WTC11 (cell line): ENCODE data around the gene CHD9NB.

Experiments
- CBFB ChIP-seq: sonication (generic); formaldehyde crosslinking; IDR thresholded peaks from 2 replicates; pipeline ENCODE4 v1.8.1; 2022; ENCODE audit warnings: mild to moderate bottlenecking, low read depth, missing genetic modification reagents
- CTCF ChIP-seq: fragments of 200-600 bp; IDR thresholded peaks from 2 replicates; pipeline ENCODE4 v1.8.0; 2022; ENCODE audit warnings: antibody characterized with exemption
- JUN ChIP-seq: sonication (generic); formaldehyde crosslinking; IDR thresholded peaks from 2 replicates; pipeline ENCODE4 v1.8.0; 2023; ENCODE audit warnings: mild to moderate bottlenecking, missing genetic modification reagents
- NFE2L1 ChIP-seq: sonication (generic); formaldehyde crosslinking; IDR thresholded peaks from 2 replicates; pipeline ENCODE4 v1.8.1; 2023; ENCODE audit warnings: missing genetic modification reagents
- NR1H2 ChIP-seq: sonication (generic); formaldehyde crosslinking; IDR thresholded peaks from 2 replicates; pipeline ENCODE4 v1.9.0; 2021; ENCODE audit warnings: mild to moderate bottlenecking, moderate library complexity, missing genetic modification reagents
- NR3C1 ChIP-seq: sonication (generic); formaldehyde crosslinking; conservative IDR thresholded peaks from 2 replicates; pipeline ENCODE4 v1.8.1; 2023; ENCODE audit warnings: low read depth, mild to moderate bottlenecking, missing genetic modification reagents
- TCF7 ChIP-seq: sonication (generic); formaldehyde crosslinking; IDR thresholded peaks from 2 replicates; pipeline ENCODE4 v1.8.0; 2022; ENCODE audit warnings: mild to moderate bottlenecking, low read depth, missing genetic modification reagents, moderate library complexity
- TF ChIP-seq, protein P1 (sequence below): fragments of 250-450 bp; sonication (Bioruptor Pico); IDR thresholded peaks from 2 replicates; pipeline ENCODE4 v1.9.0; 2021; ENCODE audit warnings: mild to moderate bottlenecking, borderline replicate concordance
- TF ChIP-seq, protein P2 (sequence below): fragments of 250-450 bp; sonication (Bioruptor Pico); IDR thresholded peaks from 2 replicates; pipeline ENCODE4 v1.9.0; 2021; ENCODE audit warnings: moderate library complexity, mild to moderate bottlenecking, inconsistent platforms, borderline replicate concordance
- TF ChIP-seq, protein P3 (sequence below): sonication (generic); formaldehyde crosslinking; IDR thresholded peaks from 2 replicates; pipeline ENCODE4 v1.8.0; 2022; ENCODE audit warnings: mild to moderate bottlenecking, missing genetic modification reagents
- TF ChIP-seq, protein P4 (sequence below): sonication (generic); formaldehyde crosslinking; conservative IDR thresholded peaks from 2 replicates; pipeline ENCODE4 v1.8.1; 2022; ENCODE audit warnings: mild to moderate bottlenecking, missing genetic modification reagents

- TF ChIP-seq NR1H2: no peak
- TF ChIP-seq, protein P1, sequence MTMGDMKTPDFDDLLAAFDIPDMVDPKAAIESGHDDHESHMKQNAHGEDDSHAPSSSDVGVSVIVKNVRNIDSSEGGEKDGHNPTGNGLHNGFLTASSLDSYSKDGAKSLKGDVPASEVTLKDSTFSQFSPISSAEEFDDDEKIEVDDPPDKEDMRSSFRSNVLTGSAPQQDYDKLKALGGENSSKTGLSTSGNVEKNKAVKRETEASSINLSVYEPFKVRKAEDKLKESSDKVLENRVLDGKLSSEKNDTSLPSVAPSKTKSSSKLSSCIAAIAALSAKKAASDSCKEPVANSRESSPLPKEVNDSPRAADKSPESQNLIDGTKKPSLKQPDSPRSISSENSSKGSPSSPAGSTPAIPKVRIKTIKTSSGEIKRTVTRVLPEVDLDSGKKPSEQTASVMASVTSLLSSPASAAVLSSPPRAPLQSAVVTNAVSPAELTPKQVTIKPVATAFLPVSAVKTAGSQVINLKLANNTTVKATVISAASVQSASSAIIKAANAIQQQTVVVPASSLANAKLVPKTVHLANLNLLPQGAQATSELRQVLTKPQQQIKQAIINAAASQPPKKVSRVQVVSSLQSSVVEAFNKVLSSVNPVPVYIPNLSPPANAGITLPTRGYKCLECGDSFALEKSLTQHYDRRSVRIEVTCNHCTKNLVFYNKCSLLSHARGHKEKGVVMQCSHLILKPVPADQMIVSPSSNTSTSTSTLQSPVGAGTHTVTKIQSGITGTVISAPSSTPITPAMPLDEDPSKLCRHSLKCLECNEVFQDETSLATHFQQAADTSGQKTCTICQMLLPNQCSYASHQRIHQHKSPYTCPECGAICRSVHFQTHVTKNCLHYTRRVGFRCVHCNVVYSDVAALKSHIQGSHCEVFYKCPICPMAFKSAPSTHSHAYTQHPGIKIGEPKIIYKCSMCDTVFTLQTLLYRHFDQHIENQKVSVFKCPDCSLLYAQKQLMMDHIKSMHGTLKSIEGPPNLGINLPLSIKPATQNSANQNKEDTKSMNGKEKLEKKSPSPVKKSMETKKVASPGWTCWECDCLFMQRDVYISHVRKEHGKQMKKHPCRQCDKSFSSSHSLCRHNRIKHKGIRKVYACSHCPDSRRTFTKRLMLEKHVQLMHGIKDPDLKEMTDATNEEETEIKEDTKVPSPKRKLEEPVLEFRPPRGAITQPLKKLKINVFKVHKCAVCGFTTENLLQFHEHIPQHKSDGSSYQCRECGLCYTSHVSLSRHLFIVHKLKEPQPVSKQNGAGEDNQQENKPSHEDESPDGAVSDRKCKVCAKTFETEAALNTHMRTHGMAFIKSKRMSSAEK (CRISPR knock-in tag): no peak
- TF ChIP-seq, protein P2, sequence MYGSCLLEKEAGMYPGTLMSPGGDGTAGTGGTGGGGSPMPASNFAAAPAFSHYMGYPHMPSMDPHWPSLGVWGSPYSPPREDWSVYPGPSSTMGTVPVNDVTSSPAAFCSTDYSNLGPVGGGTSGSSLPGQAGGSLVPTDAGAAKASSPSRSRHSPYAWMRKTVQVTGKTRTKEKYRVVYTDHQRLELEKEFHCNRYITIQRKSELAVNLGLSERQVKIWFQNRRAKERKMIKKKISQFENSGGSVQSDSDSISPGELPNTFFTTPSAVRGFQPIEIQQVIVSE (CRISPR knock-in tag): no peak
- TF ChIP-seq, protein P3, sequence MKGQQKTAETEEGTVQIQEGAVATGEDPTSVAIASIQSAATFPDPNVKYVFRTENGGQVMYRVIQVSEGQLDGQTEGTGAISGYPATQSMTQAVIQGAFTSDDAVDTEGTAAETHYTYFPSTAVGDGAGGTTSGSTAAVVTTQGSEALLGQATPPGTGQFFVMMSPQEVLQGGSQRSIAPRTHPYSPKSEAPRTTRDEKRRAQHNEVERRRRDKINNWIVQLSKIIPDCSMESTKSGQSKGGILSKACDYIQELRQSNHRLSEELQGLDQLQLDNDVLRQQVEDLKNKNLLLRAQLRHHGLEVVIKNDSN (CRISPR knock-in tag): no peak
- TF ChIP-seq TCF7 (CRISPR knock-in tag): no peak
- TF ChIP-seq NFE2L1: no peak
- TF ChIP-seq CTCF: no peak
- TF ChIP-seq, protein P4, sequence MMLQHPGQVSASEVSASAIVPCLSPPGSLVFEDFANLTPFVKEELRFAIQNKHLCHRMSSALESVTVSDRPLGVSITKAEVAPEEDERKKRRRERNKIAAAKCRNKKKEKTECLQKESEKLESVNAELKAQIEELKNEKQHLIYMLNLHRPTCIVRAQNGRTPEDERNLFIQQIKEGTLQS (CRISPR knock-in tag): no peak
- no peak for TF ChIP-seq NR3C1 (CRISPR knock-in tag)
- no peak for TF ChIP-seq CBFB (CRISPR knock-in tag)
- no peak for TF ChIP-seq JUN
Observed at GRCh38 chr16:52993179-52993578, 59.5 kb downstream of the CHD9NB start.
